Esophagus muscularis mucosa (tissue), 3 donors: ENCODE data around the gene HOXB8.

ENCODE experiments used
- CTCF ChIP-seq, 3 experiments: fragments of 200-600 bp in 2 of 3; fragments of 450-650 bp in 1 of 3; sonication (generic) in 2 of 3; IDR thresholded peaks; one replicate each; pipeline ENCODE4 v1.5.1; 2017 to 2019; ENCODE audit warnings: antibody characterized with exemption in 3 of 3, mild to moderate bottlenecking in 2 of 3, moderate library complexity in 1 of 3
- POLR2A ChIP-seq: fragments of 450-650 bp; IDR thresholded peaks from one replicate; pipeline ENCODE4 v1.6.1; 2017; ENCODE audit warnings: antibody characterized with exemption, moderate library complexity, mild to moderate bottlenecking, low read depth

GRCh38 chr17:48575066-48575582, 40.0 kb downstream of the HOXB8 start:
- TF ChIP-seq CTCF (IDR thresholded peaks at IDR 0.05), result no peak
- TF ChIP-seq POLR2A, result no peak
